ENCODE results near the gene RBM7. TPM values are rescaled to one million over a fixed set of nuclear protein-coding genes. Genes with fewer than 3 reads are reported as not detected.

RBM7 gene
- total RNA-seq, 2 experiments from 2014 or later, result 21.3 to 26.3 TPM

GRCh38 chr11:114392735-114393667 is 7.5 kb upstream of the RBM7 start:
- no peak overlapping the region for H3K27ac ChIP-seq (ENCODE audit: low read depth, low read length, poor library complexity, severe bottlenecking)
- no peaks in the 10 kb centered on the region for H3K9me3 ChIP-seq (ENCODE audit: low read length)
- H3K79me2 ChIP-seq (ENCODE audit: insufficient read depth, low read depth, low read length), result no peaks in the 10 kb centered on the region
- no TSS peak for BruUV-seq (replicated peaks)
- no peak for DNase-seq (ENCODE audit: low spot score)
- intact Hi-C loops (cut with micrococcal nuclease; ENCODE audit: unreplicated experiment), result no loop called here
- ChIA-PET CTCF (ENCODE audit: unreplicated experiment) (no interaction called here), POLR2A (interaction anchor here (0.6 to 1.2 kb wide), 7 partner anchors 16 to 1478 kb away, joined by 3 to 5 read pairs (median 3); no protein-coding TSS in a partner anchor)
- no peaks in the 10 kb centered on the region for H3K9me2 ChIP-seq (ENCODE audit: insufficient read depth, low read length)
- no peak overlapping the region for H2AFZ ChIP-seq (ENCODE audit: low read length)
- H3K4me3 ChIP-seq (ENCODE audit: low read depth, low read length, poor library complexity, severe bottlenecking), result no peak overlapping the region
- no peak overlapping the region for H3K4me2 ChIP-seq (ENCODE audit: low read length)
- H3K4me1 ChIP-seq (ENCODE audit: insufficient read depth, low read length, poor library complexity, severe bottlenecking), result no peaks in the 10 kb centered on the region
- TF ChIP-seq CTCF (conservative IDR thresholded peaks at IDR 0.05; ENCODE audit: low read length) (no peak), EZH2phosphoT487 (IDR thresholded peaks at IDR 0.05; ENCODE audit: borderline replicate concordance, low read depth, low read length) (no peak)
- H4K20me1 ChIP-seq (ENCODE audit: insufficient read depth, low read length), result no peaks in the 10 kb centered on the region
- H3K36me3 ChIP-seq (ENCODE audit: insufficient read depth, low read length), result no peaks in the 10 kb centered on the region

DNA sequence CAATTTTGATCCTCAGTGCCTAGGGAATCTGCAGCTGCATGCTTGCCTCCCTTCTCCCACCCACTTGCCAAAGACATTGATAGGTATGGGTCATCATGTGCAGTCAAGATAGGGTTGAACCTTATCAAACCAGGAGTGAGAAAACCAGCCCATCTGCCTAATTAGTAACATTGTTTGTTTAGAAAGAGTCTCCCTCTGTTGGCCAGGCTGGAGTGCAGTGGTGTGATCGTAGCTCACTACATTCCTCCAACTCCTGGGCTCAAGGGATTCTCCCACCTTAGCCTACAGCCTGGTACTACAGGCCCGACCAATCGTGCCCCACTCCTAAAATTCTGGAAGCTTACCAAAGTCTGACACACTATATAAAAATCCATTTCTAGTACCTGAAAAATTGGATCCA is 4.7 kb upstream of the RBM7 start:
- no peak overlapping the region for H2AFZ ChIP-seq (ENCODE audit: low read length)
- H3K36me3 ChIP-seq (ENCODE audit: insufficient read depth, low read length), result no peaks in the 10 kb centered on the region
- no TSS peak for BruUV-seq (replicated peaks)
- no peaks in the 10 kb centered on the region for H3K9me3 ChIP-seq (ENCODE audit: low read length)
- POLR2A ChIA-PET, result no interaction called here
- no peak overlapping the region for H3K4me2 ChIP-seq (ENCODE audit: low read length)
- intact Hi-C loops (cut with micrococcal nuclease; ENCODE audit: unreplicated experiment), result no loop called here
- peaks cover 18% of the 10 kb centered on the region for H3K79me2 ChIP-seq (ENCODE audit: insufficient read depth, low read depth, low read length)
- no peak overlapping the region for H3K27ac ChIP-seq (ENCODE audit: low read depth, low read length, poor library complexity, severe bottlenecking)
- no peaks in the 10 kb centered on the region for H3K9me2 ChIP-seq (ENCODE audit: insufficient read depth, low read length)
- no peak for DNase-seq (ENCODE audit: low spot score)
- CTCF ChIA-PET (ENCODE audit: unreplicated experiment), result interaction anchor here (0.9 kb wide), 1 partner anchor 9 kb away, joined by 3 read pairs; no protein-coding TSS in a partner anchor
- TF ChIP-seq CTCF (conservative IDR thresholded peaks at IDR 0.05; ENCODE audit: low read length) (peak; percentile 62), EZH2phosphoT487 (IDR thresholded peaks at IDR 0.05; ENCODE audit: borderline replicate concordance, low read depth, low read length) (no peak)
- H3K4me3 ChIP-seq (ENCODE audit: low read depth, low read length, poor library complexity, severe bottlenecking), result no peak overlapping the region
- peaks cover 10% of the 10 kb centered on the region for H3K4me1 ChIP-seq (ENCODE audit: insufficient read depth, low read length, poor library complexity, severe bottlenecking)
- no peaks in the 10 kb centered on the region for H4K20me1 ChIP-seq (ENCODE audit: insufficient read depth, low read length)

GRCh38 chr11:114396916-114397315 is 3.5 kb upstream of the RBM7 start:
- H3K9me2 ChIP-seq (ENCODE audit: insufficient read depth, low read length), result no peaks in the 10 kb centered on the region
- H3K36me3 ChIP-seq (ENCODE audit: insufficient read depth, low read length), result 0 out of 2 replicates have a peak, but pooled peaks cover 2% of the 10 kb centered on the region
- H3K27ac ChIP-seq (ENCODE audit: low read depth, low read length, poor library complexity, severe bottlenecking), result no peak overlapping the region
- no peak for TF ChIP-seq CTCF (conservative IDR thresholded peaks at IDR 0.05; ENCODE audit: low read length)
- TF ChIP-seq EZH2phosphoT487 (IDR thresholded peaks at IDR 0.05; ENCODE audit: borderline replicate concordance, low read depth, low read length), result no peak
- POLR2A ChIA-PET, result no interaction called here
- peaks cover 30% of the 10 kb centered on the region for H3K79me2 ChIP-seq (ENCODE audit: insufficient read depth, low read depth, low read length)
- no peaks in the 10 kb centered on the region; the same call in 1 of the 2 replicates for H4K20me1 ChIP-seq (ENCODE audit: insufficient read depth, low read length)
- peaks cover 12% of the 10 kb centered on the region for H3K4me1 ChIP-seq (ENCODE audit: insufficient read depth, low read length, poor library complexity, severe bottlenecking)
- intact Hi-C loops (cut with micrococcal nuclease; ENCODE audit: unreplicated experiment), result no loop called here
- BruUV-seq (replicated peaks), result no TSS peak
- no peak overlapping the region for H3K4me2 ChIP-seq (ENCODE audit: low read length)
- no peak for DNase-seq (ENCODE audit: low spot score)
- no peak overlapping the region for H2AFZ ChIP-seq (ENCODE audit: low read length)
- no peaks in the 10 kb centered on the region for H3K9me3 ChIP-seq (ENCODE audit: low read length)
- CTCF ChIA-PET (ENCODE audit: unreplicated experiment), result no interaction called here
- H3K4me3 ChIP-seq (ENCODE audit: low read depth, low read length, poor library complexity, severe bottlenecking), result no peak overlapping the region

All from OCI-LY7 (cell line).